GM19324 (cell line): ENCODE results near the gene TMEM63B.
"Not testable (repeated sequence)": the region's sequence is repeated elsewhere in the genome, so short reads cannot be mapped to it uniquely, and the experiment has no call there.

ENCODE experiments used
- ATAC-seq: cut with Tn5 transposase; IDR thresholded peaks from one replicate; pipeline ENCODE4 v1.9.1; 2021; ENCODE audit warnings: mild to moderate bottlenecking, moderate library complexity; ENCODE audit not compliant: unreplicated experiment, low FRiP score

TMEM63B gene

GRCh38 chr6:44185953-44186634 is 58.7 kb downstream of the TMEM63B start:
- no peak for ATAC-seq

- ATAC-seq: no peak
These were observed 59.3 kb downstream of the TMEM63B start for GRCh38 chr6:44186635-44187025.

- no peak for ATAC-seq
These were observed 61.5 kb downstream of the TMEM63B start for GRCh38 chr6:44188819-44189218.

GRCh38 chr6:44189257-44189656 is 61.9 kb downstream of the TMEM63B start:
- no peak for ATAC-seq

GRCh38 chr6:44190715-44191114 is 63.4 kb downstream of the TMEM63B start:
- no peak for ATAC-seq

GRCh38 chr6:44192428-44193041 is 65.2 kb downstream of the TMEM63B start:
- ATAC-seq: no peak

- no peak for ATAC-seq
These were observed 66.1 kb downstream of the TMEM63B start for GRCh38 chr6:44193307-44193910.

- ATAC-seq: no peak
These were observed 67.0 kb downstream of the TMEM63B start for GRCh38 chr6:44194326-44194725.

GRCh38 chr6:44196351-44196750 is 69.0 kb downstream of the TMEM63B start:
- ATAC-seq: not testable (repeated sequence)

GRCh38 chr6:44198684-44199083 is 71.3 kb downstream of the TMEM63B start:
- ATAC-seq: no peak

GRCh38 chr6:44199883-44200282 is 72.5 kb downstream of the TMEM63B start:
- no peak for ATAC-seq

GRCh38 chr6:44201200-44201599 is 73.8 kb downstream of the TMEM63B start:
- no peak for ATAC-seq

- ATAC-seq: no peak
These were observed 74.4 kb downstream of the TMEM63B start for GRCh38 chr6:44201638-44202303.

- ATAC-seq: no peak
These were observed 75.1 kb downstream of the TMEM63B start for GRCh38 chr6:44202332-44202971.

GRCh38 chr6:44202972-44203750 is 75.8 kb downstream of the TMEM63B start:
- no peak for ATAC-seq

- ATAC-seq: no peak
These were observed 76.6 kb downstream of the TMEM63B start for GRCh38 chr6:44203955-44204354.
